Neural cell (in vitro differentiated cells): ENCODE data around the gene KRTAP2-2. TPM values are rescaled to one million over a fixed set of nuclear protein-coding genes. Genes with fewer than 3 reads are reported as not detected.
"Not testable (repeated sequence)": the region's sequence is repeated elsewhere in the genome, so short reads cannot be mapped to it uniquely, and the experiment has no call there.

Experiments
- H2AFZ ChIP-seq: fragments of 200-600, 300-800 bp; sonication (generic), shearing (Covaris generic); 2 replicates; pipeline ENCODE4 v1.6.0; 2014; ENCODE audit warnings: low read depth, mild to moderate bottlenecking, antibody characterized with exemption, low read length, moderate library complexity
- H3F3A ChIP-seq: fragments of 200-600 bp; shearing (Covaris generic); 2 replicates; pipeline ENCODE4 v1.6.1; 2016; ENCODE audit warnings: mild to moderate bottlenecking, moderate library complexity, mixed read lengths, antibody characterized with exemption, low read length; ENCODE audit not compliant: insufficient read depth, poor library complexity, severe bottlenecking
- H3K27ac ChIP-seq: fragments of 200-600, 300-800 bp; sonication (generic), shearing (Covaris generic); 2 replicates; pipeline ENCODE4 v1.5.1; 2014; ENCODE audit warnings: mild to moderate bottlenecking, low read length, moderate library complexity
- H3K27me3 ChIP-seq: fragments of 300-800, 200-600 bp; sonication (generic), shearing (Covaris generic); 2 replicates; pipeline ENCODE4 v1.6.0; 2014; ENCODE audit warnings: mild to moderate bottlenecking, low read depth, low read length, moderate library complexity; ENCODE audit not compliant: insufficient read depth
- H3K36me3 ChIP-seq: fragments of 300-800, 200-600 bp; sonication (generic), shearing (Covaris generic); 2 replicates; pipeline ENCODE4 v1.5.1; 2014; ENCODE audit warnings: mild to moderate bottlenecking, antibody characterized with exemption, low read length, moderate library complexity; ENCODE audit not compliant: insufficient read depth
- H3K4me2 ChIP-seq: fragments of 300-800, 200-600 bp; sonication (generic), shearing (Covaris generic); 2 replicates; pipeline ENCODE4 v1.6.0; 2014; ENCODE audit warnings: mild to moderate bottlenecking, low read length
- H3K4me3 ChIP-seq: fragments of 300-800, 200-600 bp; sonication (generic), shearing (Covaris generic); 2 replicates; pipeline ENCODE4 v1.5.1; 2014; ENCODE audit warnings: mild to moderate bottlenecking, low read length, moderate library complexity
- H3K79me2 ChIP-seq: fragments of 200-600 bp; shearing (Covaris generic); replicated peaks from 2 replicates; pipeline ENCODE4 v1.6.0; 2014; ENCODE audit warnings: mild to moderate bottlenecking, low read length, moderate library complexity; ENCODE audit not compliant: insufficient read depth
- H3K9ac ChIP-seq: fragments of 300-800, 200-600 bp; sonication (generic), shearing (Covaris generic); 2 replicates; pipeline ENCODE4 v1.6.1; 2016; ENCODE audit warnings: mild to moderate bottlenecking, low read length, mixed read lengths
- H3K9me2 ChIP-seq: fragments of 200-600 bp; shearing (Covaris generic); 2 replicates; pipeline ENCODE4 v1.6.1; 2016; ENCODE audit warnings: mild to moderate bottlenecking, low read length, mixed read lengths; ENCODE audit not compliant: insufficient read depth
- H3K9me3 ChIP-seq: fragments of 200-600, 300-800 bp; sonication (generic), shearing (Covaris generic); 2 replicates; pipeline ENCODE4 v1.6.1; 2016; ENCODE audit warnings: mild to moderate bottlenecking, mixed run types, low read length, moderate library complexity, mixed read lengths
- H4K20me1 ChIP-seq: fragments of 200-600 bp; shearing (Covaris generic); 2 replicates; pipeline ENCODE4 v1.6.1; 2016; ENCODE audit warnings: mild to moderate bottlenecking, mixed run types; ENCODE audit not compliant: insufficient read depth
- EP300 ChIP-seq: fragments of 450-650 bp; conservative IDR thresholded peaks from 2 replicates; pipeline ENCODE4 v1.6.1; 2014; ENCODE audit warnings: antibody characterized with exemption, mild to moderate bottlenecking, moderate library complexity; ENCODE audit not compliant: poor library complexity, severe bottlenecking
- EZH2 ChIP-seq: fragments of 200-600, 300-800 bp; shearing (Covaris generic), sonication (generic); IDR thresholded peaks from 2 replicates; pipeline ENCODE4 v1.6.1; 2014; ENCODE audit warnings: antibody characterized with exemption, low read length, borderline replicate concordance, mild to moderate bottlenecking; ENCODE audit not compliant: insufficient read depth, poor library complexity, severe bottlenecking
- MXI1 ChIP-seq: fragments of 450-650 bp; conservative IDR thresholded peaks from 2 replicates; pipeline ENCODE4 v1.6.1; 2014; ENCODE audit warnings: antibody characterized with exemption, mild to moderate bottlenecking; ENCODE audit not compliant: poor library complexity, severe bottlenecking
- POLR2AphosphoS5 ChIP-seq: IDR thresholded peaks from 2 replicates; pipeline ENCODE4 v1.6.1; 2012
- RAD21 ChIP-seq: fragments of 450-650 bp; conservative IDR thresholded peaks from 2 replicates; pipeline ENCODE4 v1.6.1; 2014; ENCODE audit warnings: antibody characterized with exemption, mild to moderate bottlenecking, moderate library complexity
- SMC3 ChIP-seq: fragments of 450-650 bp; conservative IDR thresholded peaks from 2 replicates; pipeline ENCODE4 v1.6.1; 2014; ENCODE audit warnings: antibody characterized with exemption, mild to moderate bottlenecking, moderate library complexity; ENCODE audit not compliant: poor library complexity
- TAF1 ChIP-seq: IDR thresholded peaks from 2 replicates; pipeline ENCODE4 v1.6.1; 2012; ENCODE audit warnings: low read depth
- polyA plus RNA-seq: library from polyadenylated mRNA; depleted of rRNA; stranded (reverse); fragments of >200 nt; gene quantifications from 2 replicates; pipeline ENCODE4 v1.2.3, GENCODE V29; 2014
- TF ChIP-seq, protein P1 (sequence below): IDR thresholded peaks from 2 replicates; pipeline ENCODE4 v1.6.1; 2012; ENCODE audit warnings: borderline replicate concordance
- TF ChIP-seq, protein P2 (sequence below): fragments of 450-650 bp; IDR thresholded peaks from 2 replicates; pipeline ENCODE4 v1.5.1; 2014; ENCODE audit warnings: antibody characterized with exemption, mild to moderate bottlenecking, moderate library complexity; ENCODE audit not compliant: poor library complexity, severe bottlenecking

Gene KRTAP2-2
- polyA plus RNA-seq, 1 donor from 2014 or later = not detected

DNA sequence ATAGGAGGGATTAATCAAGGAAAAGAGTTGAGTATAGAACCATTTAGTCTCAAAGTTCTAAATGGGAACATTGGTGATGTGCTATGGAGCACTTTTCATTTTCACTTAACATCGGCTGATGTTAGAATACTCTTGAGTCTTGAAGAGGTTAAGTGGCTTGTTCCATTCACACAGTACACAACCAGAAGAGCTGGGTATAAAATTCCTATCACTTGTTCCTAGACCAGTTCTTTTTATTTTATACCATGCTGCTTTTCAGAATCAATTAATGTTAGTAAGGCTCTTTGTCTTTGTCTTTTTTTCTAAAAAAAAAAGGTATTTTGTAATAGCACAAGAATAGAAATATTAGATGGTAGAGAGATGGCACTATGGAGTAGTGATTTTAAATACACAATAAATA is 12.1 kb downstream of the KRTAP2-2 start:
- Histone ChIP-seq H3K36me3 (no peaks in the 10 kb centered on the region), H4K20me1 (no peaks in the 10 kb centered on the region)
- TF ChIP-seq, protein P1, sequence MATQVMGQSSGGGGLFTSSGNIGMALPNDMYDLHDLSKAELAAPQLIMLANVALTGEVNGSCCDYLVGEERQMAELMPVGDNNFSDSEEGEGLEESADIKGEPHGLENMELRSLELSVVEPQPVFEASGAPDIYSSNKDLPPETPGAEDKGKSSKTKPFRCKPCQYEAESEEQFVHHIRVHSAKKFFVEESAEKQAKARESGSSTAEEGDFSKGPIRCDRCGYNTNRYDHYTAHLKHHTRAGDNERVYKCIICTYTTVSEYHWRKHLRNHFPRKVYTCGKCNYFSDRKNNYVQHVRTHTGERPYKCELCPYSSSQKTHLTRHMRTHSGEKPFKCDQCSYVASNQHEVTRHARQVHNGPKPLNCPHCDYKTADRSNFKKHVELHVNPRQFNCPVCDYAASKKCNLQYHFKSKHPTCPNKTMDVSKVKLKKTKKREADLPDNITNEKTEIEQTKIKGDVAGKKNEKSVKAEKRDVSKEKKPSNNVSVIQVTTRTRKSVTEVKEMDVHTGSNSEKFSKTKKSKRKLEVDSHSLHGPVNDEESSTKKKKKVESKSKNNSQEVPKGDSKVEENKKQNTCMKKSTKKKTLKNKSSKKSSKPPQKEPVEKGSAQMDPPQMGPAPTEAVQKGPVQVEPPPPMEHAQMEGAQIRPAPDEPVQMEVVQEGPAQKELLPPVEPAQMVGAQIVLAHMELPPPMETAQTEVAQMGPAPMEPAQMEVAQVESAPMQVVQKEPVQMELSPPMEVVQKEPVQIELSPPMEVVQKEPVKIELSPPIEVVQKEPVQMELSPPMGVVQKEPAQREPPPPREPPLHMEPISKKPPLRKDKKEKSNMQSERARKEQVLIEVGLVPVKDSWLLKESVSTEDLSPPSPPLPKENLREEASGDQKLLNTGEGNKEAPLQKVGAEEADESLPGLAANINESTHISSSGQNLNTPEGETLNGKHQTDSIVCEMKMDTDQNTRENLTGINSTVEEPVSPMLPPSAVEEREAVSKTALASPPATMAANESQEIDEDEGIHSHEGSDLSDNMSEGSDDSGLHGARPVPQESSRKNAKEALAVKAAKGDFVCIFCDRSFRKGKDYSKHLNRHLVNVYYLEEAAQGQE = no peak
- TF ChIP-seq EZH2 = no peak
- no peak for TF ChIP-seq SMC3
- TF ChIP-seq, protein P2, sequence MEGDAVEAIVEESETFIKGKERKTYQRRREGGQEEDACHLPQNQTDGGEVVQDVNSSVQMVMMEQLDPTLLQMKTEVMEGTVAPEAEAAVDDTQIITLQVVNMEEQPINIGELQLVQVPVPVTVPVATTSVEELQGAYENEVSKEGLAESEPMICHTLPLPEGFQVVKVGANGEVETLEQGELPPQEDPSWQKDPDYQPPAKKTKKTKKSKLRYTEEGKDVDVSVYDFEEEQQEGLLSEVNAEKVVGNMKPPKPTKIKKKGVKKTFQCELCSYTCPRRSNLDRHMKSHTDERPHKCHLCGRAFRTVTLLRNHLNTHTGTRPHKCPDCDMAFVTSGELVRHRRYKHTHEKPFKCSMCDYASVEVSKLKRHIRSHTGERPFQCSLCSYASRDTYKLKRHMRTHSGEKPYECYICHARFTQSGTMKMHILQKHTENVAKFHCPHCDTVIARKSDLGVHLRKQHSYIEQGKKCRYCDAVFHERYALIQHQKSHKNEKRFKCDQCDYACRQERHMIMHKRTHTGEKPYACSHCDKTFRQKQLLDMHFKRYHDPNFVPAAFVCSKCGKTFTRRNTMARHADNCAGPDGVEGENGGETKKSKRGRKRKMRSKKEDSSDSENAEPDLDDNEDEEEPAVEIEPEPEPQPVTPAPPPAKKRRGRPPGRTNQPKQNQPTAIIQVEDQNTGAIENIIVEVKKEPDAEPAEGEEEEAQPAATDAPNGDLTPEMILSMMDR = no peak
- TF ChIP-seq EP300 = no peak
- TF ChIP-seq MXI1 = no peak
- TF ChIP-seq RAD21 = no peak
- no peak for TF ChIP-seq POLR2AphosphoS5
- no peak for TF ChIP-seq TAF1

GRCh38 chr17:41040783-41041571 is 14.1 kb downstream of the KRTAP2-2 start, which contains the start of gene KRTAP1-1:
Gene KRTAP1-1, minus strand, starts transcription at chr17:41041450. Its CDS starts 53 bp downstream, at chr17:41041397.
- not testable (repeated sequence) for H3K4me2 ChIP-seq, H4K20me1 ChIP-seq, H3F3A ChIP-seq, H3K9me2 ChIP-seq, H3K4me3 ChIP-seq, H2AFZ ChIP-seq, H3K27ac ChIP-seq, H3K27me3 ChIP-seq, H3K9ac ChIP-seq, H3K79me2 ChIP-seq, H3K9me3 ChIP-seq, H3K36me3 ChIP-seq

More for the DNA sequence above, 12.1 kb downstream of the KRTAP2-2 start:
- Histone ChIP-seq H3K4me3 (no peak overlapping the region), H3K9ac (no peak overlapping the region), H3K79me2 (no peaks in the 10 kb centered on the region), H3K9me3 (no peaks in the 10 kb centered on the region), H3K27ac (no peak overlapping the region), H3F3A (no peaks in the 10 kb centered on the region), H2AFZ (no peak overlapping the region), H3K4me2 (no peak overlapping the region), H3K27me3 (no peaks in the 10 kb centered on the region), H3K9me2 (no peaks in the 10 kb centered on the region)
